Effector CD4-positive, alpha-beta T cell (primary cell): ENCODE data around the gene PTPN7.

Experiments used
- DNase-seq: peaks from one replicate; pipeline ENCODE4 v3.0.0-alpha.2; 2020

Gene PTPN7

GRCh38 chr1:202105571-202106339 is 54.6 kb downstream of the PTPN7 start:
- DNase-seq: no peak

DNA sequence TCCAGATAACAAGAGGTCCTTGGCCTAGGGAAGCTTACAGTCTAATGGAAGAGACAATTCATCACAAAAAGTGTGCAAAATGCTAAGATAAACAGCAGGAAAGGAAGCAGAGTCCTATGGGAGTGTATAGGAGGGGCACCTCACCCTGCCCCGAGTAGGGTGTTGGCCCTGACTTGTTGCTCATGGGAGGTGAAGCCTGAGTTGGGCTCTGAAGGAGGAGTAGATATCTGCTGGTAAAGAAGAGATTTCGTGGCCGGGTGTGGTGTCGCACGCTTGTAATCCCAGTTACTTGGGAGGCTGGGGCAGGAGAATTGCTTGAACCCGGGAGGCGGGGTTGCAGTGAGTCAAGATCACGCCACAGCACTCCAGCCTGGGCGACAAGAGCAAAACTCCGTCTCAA is 56.3 kb downstream of the PTPN7 start:
- no peak for DNase-seq

GRCh38 chr1:202101184-202101583 is 59.2 kb downstream of the PTPN7 start:
- no peak for DNase-seq
